GM12865 (cell line): ENCODE results near the gene VSTM2L.

ENCODE experiments used
- DNase-seq: peaks from one replicate; pipeline ENCODE4 v3.0.0; 2010; ENCODE audit warnings: low read depth
- H3K4me3 ChIP-seq: 2 replicates; pipeline ENCODE4 v1.5.1; 2011; ENCODE audit warnings: mild to moderate bottlenecking, low read depth, low read length, control low read depth
- TF ChIP-seq, protein P1 (sequence below): IDR thresholded peaks from 2 replicates; pipeline ENCODE4 v1.5.1; 2011; ENCODE audit warnings: low read length, control low read depth, low read depth, inconsistent platforms; ENCODE audit not compliant: insufficient read depth; ENCODE audit errors: missing control alignments

The VSTM2L gene

DNA sequence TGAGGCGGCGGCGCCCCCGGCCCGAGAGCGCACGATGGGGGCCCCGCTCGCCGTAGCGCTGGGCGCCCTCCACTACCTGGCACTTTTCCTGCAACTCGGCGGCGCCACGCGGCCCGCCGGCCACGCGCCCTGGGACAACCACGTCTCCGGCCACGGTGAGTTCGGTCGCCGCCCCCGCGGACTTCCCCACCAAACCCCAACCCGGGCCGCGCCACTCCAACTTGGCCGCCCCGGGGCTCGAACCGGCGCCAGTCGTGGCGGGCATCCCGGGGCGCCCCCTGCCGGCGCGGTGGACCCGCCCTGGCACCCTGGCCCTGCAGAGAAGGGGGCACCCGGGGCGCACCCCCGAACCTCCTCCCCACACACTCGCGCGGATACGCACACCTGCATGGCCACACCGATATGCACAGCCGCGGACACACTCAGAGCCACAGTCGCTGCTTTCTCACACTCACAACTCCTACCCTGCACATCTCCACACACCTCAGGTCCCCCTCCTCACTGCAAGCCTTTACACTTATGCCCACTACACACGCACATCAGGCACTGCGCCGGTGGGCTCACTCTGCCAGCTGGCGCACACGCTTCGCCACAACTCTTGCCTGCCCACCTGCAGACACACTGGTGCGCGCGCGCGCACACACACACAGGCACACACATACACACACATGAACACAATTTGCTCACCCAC lies 535 bp downstream of the VSTM2L start:
- DNase-seq, result no peak
- H3K4me3 ChIP-seq, result peak overlapping the region; percentile 12; the same call in 1 of the 2 replicates
- TF ChIP-seq, protein P1, sequence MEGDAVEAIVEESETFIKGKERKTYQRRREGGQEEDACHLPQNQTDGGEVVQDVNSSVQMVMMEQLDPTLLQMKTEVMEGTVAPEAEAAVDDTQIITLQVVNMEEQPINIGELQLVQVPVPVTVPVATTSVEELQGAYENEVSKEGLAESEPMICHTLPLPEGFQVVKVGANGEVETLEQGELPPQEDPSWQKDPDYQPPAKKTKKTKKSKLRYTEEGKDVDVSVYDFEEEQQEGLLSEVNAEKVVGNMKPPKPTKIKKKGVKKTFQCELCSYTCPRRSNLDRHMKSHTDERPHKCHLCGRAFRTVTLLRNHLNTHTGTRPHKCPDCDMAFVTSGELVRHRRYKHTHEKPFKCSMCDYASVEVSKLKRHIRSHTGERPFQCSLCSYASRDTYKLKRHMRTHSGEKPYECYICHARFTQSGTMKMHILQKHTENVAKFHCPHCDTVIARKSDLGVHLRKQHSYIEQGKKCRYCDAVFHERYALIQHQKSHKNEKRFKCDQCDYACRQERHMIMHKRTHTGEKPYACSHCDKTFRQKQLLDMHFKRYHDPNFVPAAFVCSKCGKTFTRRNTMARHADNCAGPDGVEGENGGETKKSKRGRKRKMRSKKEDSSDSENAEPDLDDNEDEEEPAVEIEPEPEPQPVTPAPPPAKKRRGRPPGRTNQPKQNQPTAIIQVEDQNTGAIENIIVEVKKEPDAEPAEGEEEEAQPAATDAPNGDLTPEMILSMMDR, result peak; percentile 16

DNA sequence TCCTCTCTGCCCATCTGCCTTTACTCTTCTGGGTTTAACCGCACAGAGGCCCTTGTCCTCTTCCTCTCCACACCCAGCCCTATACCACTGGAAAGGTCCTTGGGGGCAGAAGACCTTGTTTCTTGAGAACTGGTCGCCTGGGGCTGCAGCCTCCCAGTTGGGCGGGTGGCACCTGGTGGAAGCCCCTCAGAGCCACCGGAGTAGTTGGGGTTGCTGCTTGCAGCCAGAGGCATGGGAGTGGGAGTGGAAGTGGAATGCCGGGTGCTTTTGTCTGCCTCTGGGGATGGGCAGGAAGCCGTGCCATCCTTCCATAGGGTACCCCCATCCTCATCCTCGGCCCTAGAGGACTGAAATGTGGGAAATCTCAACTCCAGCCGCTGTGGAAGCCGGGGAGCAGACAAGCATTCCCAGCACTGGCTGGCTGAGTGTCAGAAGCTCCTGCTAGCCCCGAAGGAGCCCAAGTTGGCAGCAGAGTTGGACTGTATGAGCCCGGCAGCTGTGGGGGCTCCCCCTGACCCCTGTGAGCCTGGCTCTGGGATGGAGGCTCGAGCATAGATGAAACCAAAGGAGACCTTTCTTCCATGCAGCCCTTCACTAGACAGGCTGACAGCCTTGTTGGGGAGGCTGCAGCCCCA lies 1.2 kb downstream of the VSTM2L start:
- no peak overlapping the region for H3K4me3 ChIP-seq
- no peak for DNase-seq
- TF ChIP-seq, protein P1, result no peak

DNA sequence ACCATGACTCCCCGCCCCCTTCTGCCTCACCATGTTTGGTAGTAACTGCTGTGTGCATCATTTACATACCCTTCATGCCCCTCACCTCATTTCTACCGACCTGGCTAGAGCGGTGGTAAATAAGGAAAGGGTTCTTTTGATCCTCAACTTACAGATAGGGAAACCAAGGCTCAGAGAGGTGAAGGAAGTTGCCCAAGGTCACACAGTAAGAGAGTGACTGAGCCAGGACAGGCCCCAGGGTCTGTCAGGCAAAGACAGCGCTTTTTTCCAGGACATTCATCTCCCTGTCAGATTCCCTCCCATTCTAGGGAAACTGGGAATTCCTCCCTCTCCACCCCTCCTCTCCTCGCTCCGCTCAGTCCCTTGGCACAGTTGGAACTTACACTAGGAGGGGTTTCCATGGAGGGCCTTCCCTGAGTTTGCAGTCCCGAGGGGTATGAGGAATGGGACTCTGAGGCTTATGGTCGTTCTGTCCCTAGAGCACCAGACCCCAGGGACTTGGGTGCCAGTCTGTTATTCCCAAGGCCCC lies 2.0 kb downstream of the VSTM2L start:
- TF ChIP-seq, protein P1, result no peak
- no peak for DNase-seq
- H3K4me3 ChIP-seq, result no peak overlapping the region

DNA sequence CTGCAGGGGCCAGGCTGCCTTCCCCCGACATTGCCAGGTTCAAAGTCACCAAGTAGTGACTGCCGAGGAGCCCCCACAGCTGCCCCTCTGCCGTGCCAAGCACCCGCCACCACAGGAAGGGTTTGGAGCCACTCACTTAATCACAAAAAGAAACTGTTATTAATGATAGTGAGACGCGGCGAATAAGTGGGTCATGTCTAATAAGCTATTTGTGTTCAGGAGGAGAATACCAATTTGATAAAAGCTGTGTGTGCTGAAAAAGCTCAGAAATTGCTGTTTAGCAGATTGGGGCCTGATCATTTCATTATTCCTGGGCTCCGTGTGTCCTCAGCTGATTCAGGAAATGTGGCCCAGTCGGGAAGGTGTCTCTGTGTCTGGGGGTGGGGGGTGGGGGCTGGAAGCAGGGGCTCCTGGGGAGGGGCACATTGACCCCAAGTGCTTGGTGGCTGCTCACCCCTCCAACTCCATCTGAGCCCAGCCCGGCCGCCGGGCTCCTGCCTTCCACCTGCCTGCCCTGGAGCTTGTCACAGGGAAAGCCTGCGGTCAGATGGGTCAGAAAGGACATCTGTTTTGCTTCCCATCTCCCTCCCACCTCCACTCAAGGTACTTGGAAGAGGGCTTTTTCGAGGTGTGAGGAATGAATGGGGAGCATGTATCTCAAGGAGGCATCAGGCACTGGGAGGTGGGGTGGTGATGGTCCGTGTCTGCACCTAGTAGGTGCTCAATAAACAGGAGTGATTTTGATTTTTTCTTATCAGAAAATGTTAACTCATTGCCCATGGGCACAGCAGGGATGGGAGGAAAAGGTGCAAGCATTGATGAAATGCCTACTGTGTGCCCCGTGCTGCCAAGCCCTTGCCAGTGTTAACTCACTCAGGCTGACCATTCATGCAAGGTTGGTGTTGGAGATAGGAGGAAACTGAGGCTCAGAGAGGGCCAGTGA lies 3.0 kb downstream of the VSTM2L start:
- TF ChIP-seq, protein P1, result no peak
- no peak for DNase-seq
- H3K4me3 ChIP-seq, result no peak overlapping the region

DNA sequence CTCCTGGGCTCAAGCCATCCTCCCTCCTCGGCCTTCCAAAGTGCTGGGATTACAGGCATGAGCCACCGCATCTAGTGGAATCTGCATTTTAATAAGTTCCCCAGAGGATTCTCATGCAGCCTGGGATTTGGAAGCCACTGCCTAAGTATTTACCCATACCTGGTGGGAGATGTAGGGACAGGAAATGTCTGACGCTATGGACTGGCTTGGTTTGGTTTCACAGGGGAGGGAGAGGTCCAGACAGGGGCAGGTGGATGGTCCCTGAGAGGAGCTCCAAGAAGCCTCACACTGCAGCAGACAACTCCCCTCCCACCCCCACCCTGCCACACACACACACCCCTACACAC lies 4.4 kb downstream of the VSTM2L start:
- H3K4me3 ChIP-seq, result no peak overlapping the region
- TF ChIP-seq, protein P1, result no peak
- no peak for DNase-seq

DNA sequence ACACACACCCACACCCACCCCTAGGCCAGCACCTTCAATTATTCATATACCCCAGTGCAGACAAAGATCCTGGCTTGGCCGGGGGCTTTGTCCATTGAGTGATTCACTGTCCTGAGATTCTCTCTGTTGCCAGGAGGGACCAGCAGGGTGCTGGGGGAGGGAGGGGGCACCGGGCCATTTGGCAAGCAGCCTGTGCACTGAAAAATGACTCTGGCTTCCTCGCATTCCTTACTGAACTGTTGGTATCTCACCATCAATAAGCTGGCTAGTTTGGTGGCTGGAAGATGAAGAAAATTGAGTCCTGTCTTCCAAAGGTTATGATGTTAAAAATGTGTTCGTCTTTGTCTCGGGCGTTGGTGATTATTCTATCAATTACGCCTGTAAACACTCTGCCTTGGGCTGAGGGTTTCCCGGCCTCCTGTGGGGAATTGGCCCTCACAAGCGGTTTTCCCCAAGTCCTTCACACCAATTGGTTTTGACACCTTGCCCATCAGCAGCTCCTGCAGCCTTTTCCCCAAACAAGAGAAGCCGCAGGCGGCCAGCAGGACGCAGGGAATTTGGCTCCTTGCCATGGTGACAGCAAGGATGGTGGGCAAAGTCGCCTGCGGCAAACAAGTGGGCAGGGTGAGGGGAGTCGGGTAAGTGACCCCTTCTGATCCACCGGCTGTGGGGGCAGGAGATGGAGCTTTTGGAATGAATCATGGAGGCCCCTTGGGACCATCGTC lies 4.9 kb downstream of the VSTM2L start:
- no peak overlapping the region for H3K4me3 ChIP-seq
- no peak for DNase-seq
- TF ChIP-seq, protein P1, result no peak
